ENCODE measurements around the gene HPS1.

The HPS1 gene

DNA sequence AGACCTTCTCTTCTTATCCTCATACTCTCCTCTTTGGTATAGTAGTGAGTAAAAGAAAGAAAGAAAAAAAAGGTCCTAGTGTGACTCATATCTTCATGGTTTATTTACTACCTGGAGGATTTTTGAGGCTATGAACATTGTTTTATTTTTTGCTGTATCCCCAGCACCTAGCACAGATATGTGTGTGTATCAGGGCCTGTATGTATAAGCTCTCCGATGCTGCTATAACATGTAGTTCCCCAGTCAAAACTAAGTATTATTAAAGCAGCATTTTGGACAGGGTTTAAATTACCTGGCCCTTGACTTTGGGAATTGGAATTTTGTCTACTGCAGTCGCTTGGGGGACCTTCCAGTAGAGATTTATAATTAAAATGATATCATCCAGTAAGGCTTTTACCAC is 78.1 kb downstream of the HPS1 start:
- DNase-seq (ENCODE audit: low read depth in 1 of 2, low spot score in 1 of 2), result no peak

DNA sequence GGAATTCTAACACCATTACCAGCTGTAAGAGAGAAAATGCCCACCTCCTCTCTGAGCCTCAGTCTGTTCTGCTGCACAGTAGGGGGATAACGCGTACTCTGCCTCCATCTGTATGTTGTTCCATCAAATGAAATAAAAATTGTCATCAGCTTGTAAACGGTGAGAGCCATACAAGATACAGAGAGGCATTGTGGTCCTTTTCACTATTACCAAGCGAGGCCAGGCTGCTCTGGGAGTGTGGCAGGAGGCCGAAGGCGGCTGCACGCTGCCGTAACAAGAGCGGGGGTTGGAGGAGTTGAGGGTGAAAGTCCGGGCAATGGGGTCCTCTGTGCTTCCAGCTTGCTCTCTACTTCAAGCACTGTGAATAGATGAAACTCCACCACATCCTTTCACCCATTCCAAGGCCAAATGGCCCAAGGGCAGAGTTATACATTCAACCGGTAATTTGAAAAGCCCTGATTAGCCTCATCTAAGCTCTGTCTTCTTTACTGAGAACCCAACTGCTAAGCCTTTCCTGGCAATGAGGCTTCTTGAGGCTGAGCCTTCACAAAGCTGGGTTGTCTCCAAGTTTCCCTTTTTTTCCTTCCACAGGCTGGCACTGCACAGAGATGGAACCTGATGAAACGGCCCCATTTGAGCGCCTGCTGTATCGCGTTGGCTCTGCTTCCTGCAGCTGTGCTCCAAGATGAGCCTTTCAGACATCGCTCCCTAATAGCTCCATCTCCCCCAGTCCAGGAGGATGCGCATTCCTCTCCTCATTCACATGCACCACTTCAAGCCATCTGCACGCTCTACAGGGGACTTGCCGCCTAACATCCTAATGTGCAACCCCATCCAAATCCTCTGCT is 78.9 kb downstream of the HPS1 start:
- no peak for DNase-seq (ENCODE audit: low read depth in 1 of 2, low spot score in 1 of 2)

Measured in stimulated activated CD4-positive, alpha-beta T cell treated with anti-CD3 and anti-CD28 coated beads, Interleukin-15, amount 100 ng/mL, for 1 hour (primary cell).